T-helper 9 cell (primary cell): ENCODE measurements around the gene ZFHX3.

ENCODE experiments used
- DNase-seq: peaks from one replicate; pipeline ENCODE4 v3.0.0-alpha.2; 2020

ZFHX3 gene

GRCh38 chr16:73068541-73069401, 20.8 kb upstream of the ZFHX3 start:
- no peak for DNase-seq

- no peak for DNase-seq
Measured at GRCh38 chr16:73067671-73068540, 20.0 kb upstream of the ZFHX3 start.

- DNase-seq: no peak
Measured at GRCh38 chr16:73066927-73067670, 19.2 kb upstream of the ZFHX3 start.

- no peak for DNase-seq
Measured at GRCh38 chr16:73066331-73066926, 18.5 kb upstream of the ZFHX3 start.

GRCh38 chr16:73065632-73066330, 17.9 kb upstream of the ZFHX3 start:
- no peak for DNase-seq

GRCh38 chr16:73064994-73065545, 17.1 kb upstream of the ZFHX3 start:
- no peak for DNase-seq

- DNase-seq: no peak
Measured at GRCh38 chr16:73064212-73064993, 16.5 kb upstream of the ZFHX3 start.

GRCh38 chr16:73063854-73064211, 15.9 kb upstream of the ZFHX3 start:
- no peak for DNase-seq

GRCh38 chr16:73062743-73063733, 15.1 kb upstream of the ZFHX3 start:
- DNase-seq: no peak

- no peak for DNase-seq
Measured at GRCh38 chr16:73062001-73062616, 14.2 kb upstream of the ZFHX3 start.

- DNase-seq: no peak
Measured at GRCh38 chr16:73060892-73061490, 13.1 kb upstream of the ZFHX3 start.

GRCh38 chr16:73059779-73060615, 12.1 kb upstream of the ZFHX3 start:
- DNase-seq: no peak

GRCh38 chr16:73058616-73059409, 10.9 kb upstream of the ZFHX3 start:
- no peak for DNase-seq

GRCh38 chr16:73058221-73058615, 10.3 kb upstream of the ZFHX3 start:
- DNase-seq: no peak

GRCh38 chr16:73057291-73058210, 9.6 kb upstream of the ZFHX3 start:
- no peak for DNase-seq

GRCh38 chr16:73056921-73057290, 9.0 kb upstream of the ZFHX3 start:
- no peak for DNase-seq
